ENCODE results near the gene BMP8B. TPM values are rescaled to one million over a fixed set of nuclear protein-coding genes. Genes with fewer than 3 reads are reported as not detected.
A peak's percentile ranks its signal among the peaks of the same experiment; 100 is the strongest.

The BMP8B gene
- total RNA-seq (under 1 TPM; 0.08 to 0.19 TPM), polyA plus RNA-seq (under 1 TPM; 0.17 to 0.19 TPM)

GRCh38 chr1:39788758-39789570, at the start of gene BMP8B:
Gene BMP8B (minus strand): TSS chr1:39788865. CDS start chr1:39788485, 380 bp downstream.
- Histone ChIP-seq H3K27ac (ENCODE audit: low read depth in 1 of 2, low read length in 2 of 2) (no peak within 1 kb of the TSS), H3K4me1 (ENCODE audit: control insufficient read depth in 4 of 4, insufficient read depth in 4 of 4, low read length in 3 of 4) (peaks cover 0 to 6% (median 4%) of the 10 kb centered on the region in 4 donors), H3K27me3 (ENCODE audit: control insufficient read depth in 4 of 4, insufficient read depth in 4 of 4, low read length in 3 of 4) (no peaks in the 10 kb centered on the region), H3K9me3 (ENCODE audit: control insufficient read depth in 4 of 4, low read length in 3 of 4) (no peaks in the 10 kb centered on the region), H3K4me3 (ENCODE audit: low read depth in 1 of 3, low read length in 3 of 3) (peak within 1 kb of the TSS in 2 of 3 donors; percentile 38 to 68), H3K9ac (ENCODE audit: low read depth in 1 of 2, low read length in 2 of 2) (no peak within 1 kb of the TSS), H3K36me3 (ENCODE audit: control insufficient read depth in 4 of 4, insufficient read depth in 3 of 4, low read depth in 1 of 4, low read length in 3 of 4) (no peaks in the 10 kb centered on the region)
- 3% methylated on average over 91 of the region's 91 CpGs for WGBS
- DNase-seq (ENCODE audit: low spot score), result peak; percentile 53
- TF ChIP-seq HNF4G (IDR thresholded peaks at IDR 0.05), result no peak
- TF ChIP-seq ZBTB33 (IDR thresholded peaks at IDR 0.05), result no peak
- no peak for TF ChIP-seq SP1 (IDR thresholded peaks at IDR 0.05)
- TF ChIP-seq RAD21 (IDR thresholded peaks at IDR 0.05), result no peak
- no peak for TF ChIP-seq FOXA1 (IDR thresholded peaks at IDR 0.05)

DNA sequence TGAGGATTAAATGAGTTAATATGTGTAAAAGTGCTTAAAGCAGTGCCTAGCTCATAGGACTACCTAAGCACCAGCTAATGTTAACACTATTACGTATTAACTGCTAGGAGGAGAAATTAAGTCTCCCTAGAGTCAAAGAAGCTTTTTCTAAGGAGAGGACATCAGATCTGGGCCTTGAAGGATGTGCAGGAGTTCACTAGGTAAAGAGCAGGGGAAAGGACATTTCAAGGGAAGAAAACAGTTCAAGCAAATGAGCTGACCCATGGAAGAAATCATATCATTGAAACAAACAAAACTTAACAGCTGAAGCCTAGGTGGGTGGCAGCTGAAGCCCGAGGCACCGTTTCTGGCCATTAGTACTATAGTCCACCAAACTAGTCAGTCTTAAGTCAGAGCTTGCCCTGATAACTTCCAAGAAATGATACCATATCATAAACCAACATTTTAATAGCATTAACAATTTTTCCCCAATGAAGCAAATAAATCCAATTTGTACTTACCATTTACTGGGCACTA, 48.0 kb upstream of the BMP8B start:
- Histone ChIP-seq H3K4me1 (ENCODE audit: control insufficient read depth in 4 of 4, insufficient read depth in 4 of 4, low read length in 3 of 4) (no peaks in the 10 kb centered on the region), H3K27me3 (ENCODE audit: control insufficient read depth in 4 of 4, insufficient read depth in 4 of 4, low read length in 3 of 4) (no peaks in the 10 kb centered on the region), H3K9me3 (ENCODE audit: control insufficient read depth in 4 of 4, low read length in 3 of 4) (no peaks in the 10 kb centered on the region), H3K36me3 (ENCODE audit: control insufficient read depth in 4 of 4, insufficient read depth in 3 of 4, low read depth in 1 of 4, low read length in 3 of 4) (peaks cover 0 to 14% (median 6%) of the 10 kb centered on the region in 4 donors), H3K27ac (ENCODE audit: low read depth in 1 of 2, low read length in 2 of 2) (no peak overlapping the region), H3K4me3 (ENCODE audit: low read depth in 1 of 3, low read length in 3 of 3) (no peak overlapping the region), H3K9ac (ENCODE audit: low read depth in 1 of 2, low read length in 2 of 2) (no peak overlapping the region)
- WGBS, result 96% methylated on average over 3 of the region's 3 CpGs
- TF ChIP-seq RAD21 (IDR thresholded peaks at IDR 0.05) (no peak), FOXA2 (IDR thresholded peaks at IDR 0.05) (no peak), YY1 (IDR thresholded peaks at IDR 0.05) (no peak), EGR1 (IDR thresholded peaks at IDR 0.05; ENCODE audit: low read depth in 2 of 2) (no peak)
- TF ChIP-seq, protein P1, sequence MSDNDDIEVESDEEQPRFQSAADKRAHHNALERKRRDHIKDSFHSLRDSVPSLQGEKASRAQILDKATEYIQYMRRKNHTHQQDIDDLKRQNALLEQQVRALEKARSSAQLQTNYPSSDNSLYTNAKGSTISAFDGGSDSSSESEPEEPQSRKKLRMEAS (IDR thresholded peaks at IDR 0.05), result no peak
- DNase-seq (ENCODE audit: low spot score), result no peak

GRCh38 chr1:39835935-39836594, 47.4 kb upstream of the BMP8B start:
- 55% methylated on average over 7 of the region's 7 CpGs for WGBS
- H3K4me1 ChIP-seq (ENCODE audit: control insufficient read depth in 4 of 4, insufficient read depth in 4 of 4, low read length in 3 of 4), result no peaks in the 10 kb centered on the region
- no peak for DNase-seq (ENCODE audit: low spot score)
- H3K36me3 ChIP-seq (ENCODE audit: control insufficient read depth in 4 of 4, insufficient read depth in 3 of 4, low read depth in 1 of 4, low read length in 3 of 4), result peaks cover 0 to 9% (median 4%) of the 10 kb centered on the region in 4 donors
- no peaks in the 10 kb centered on the region for H3K9me3 ChIP-seq (ENCODE audit: control insufficient read depth in 4 of 4, low read length in 3 of 4)
- H3K9ac ChIP-seq (ENCODE audit: low read depth in 1 of 2, low read length in 2 of 2), result no peak overlapping the region
- H3K4me3 ChIP-seq (ENCODE audit: low read depth in 1 of 3, low read length in 3 of 3), result no peak overlapping the region
- H3K27me3 ChIP-seq (ENCODE audit: control insufficient read depth in 4 of 4, insufficient read depth in 4 of 4, low read length in 3 of 4), result no peaks in the 10 kb centered on the region
- H3K27ac ChIP-seq (ENCODE audit: low read depth in 1 of 2, low read length in 2 of 2), result no peak overlapping the region
- TF ChIP-seq, protein P2, sequence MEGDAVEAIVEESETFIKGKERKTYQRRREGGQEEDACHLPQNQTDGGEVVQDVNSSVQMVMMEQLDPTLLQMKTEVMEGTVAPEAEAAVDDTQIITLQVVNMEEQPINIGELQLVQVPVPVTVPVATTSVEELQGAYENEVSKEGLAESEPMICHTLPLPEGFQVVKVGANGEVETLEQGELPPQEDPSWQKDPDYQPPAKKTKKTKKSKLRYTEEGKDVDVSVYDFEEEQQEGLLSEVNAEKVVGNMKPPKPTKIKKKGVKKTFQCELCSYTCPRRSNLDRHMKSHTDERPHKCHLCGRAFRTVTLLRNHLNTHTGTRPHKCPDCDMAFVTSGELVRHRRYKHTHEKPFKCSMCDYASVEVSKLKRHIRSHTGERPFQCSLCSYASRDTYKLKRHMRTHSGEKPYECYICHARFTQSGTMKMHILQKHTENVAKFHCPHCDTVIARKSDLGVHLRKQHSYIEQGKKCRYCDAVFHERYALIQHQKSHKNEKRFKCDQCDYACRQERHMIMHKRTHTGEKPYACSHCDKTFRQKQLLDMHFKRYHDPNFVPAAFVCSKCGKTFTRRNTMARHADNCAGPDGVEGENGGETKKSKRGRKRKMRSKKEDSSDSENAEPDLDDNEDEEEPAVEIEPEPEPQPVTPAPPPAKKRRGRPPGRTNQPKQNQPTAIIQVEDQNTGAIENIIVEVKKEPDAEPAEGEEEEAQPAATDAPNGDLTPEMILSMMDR (IDR thresholded peaks at IDR 0.05; ENCODE audit: low read depth, low read length, missing input control), result no peak
- no peak for TF ChIP-seq RAD21 (IDR thresholded peaks at IDR 0.05)
- no peak for TF ChIP-seq TAF1 (conservative IDR thresholded peaks at IDR 0.05)
- no peak for TF ChIP-seq RXRA (IDR thresholded peaks at IDR 0.05)
- TF ChIP-seq NR2F2 (IDR thresholded peaks at IDR 0.05), result no peak
- TF ChIP-seq JUND (IDR thresholded peaks at IDR 0.05), result no peak
- TF ChIP-seq, protein P1 (IDR thresholded peaks at IDR 0.05), result no peak
- no peak for TF ChIP-seq FOXA2 (IDR thresholded peaks at IDR 0.05)
- TF ChIP-seq ZBTB33 (IDR thresholded peaks at IDR 0.05), result no peak
- no peak for TF ChIP-seq HNF4G (IDR thresholded peaks at IDR 0.05)
- no peak for TF ChIP-seq HNF4A (conservative IDR thresholded peaks at IDR 0.05)
- TF ChIP-seq ATF3 (IDR thresholded peaks at IDR 0.05), result no peak
- TF ChIP-seq GABPA (IDR thresholded peaks at IDR 0.05 in 1 of 2, conservative IDR thresholded peaks at IDR 0.05 in 1 of 2), result no peak
- TF ChIP-seq SP1 (IDR thresholded peaks at IDR 0.05), result no peak
- no peak for TF ChIP-seq FOXA1 (IDR thresholded peaks at IDR 0.05)
- no peak for TF ChIP-seq YY1 (IDR thresholded peaks at IDR 0.05)

Data from liver (tissue), 9 donors.